HEK293 (cell line): ENCODE results near the gene SUGP2.

Experiments used
- SETDB1 ChIP-seq: IDR thresholded peaks from one replicate; pipeline ENCODE4 v1.6.1; 2017; ENCODE audit warnings: mild to moderate bottlenecking, low read length, moderate library complexity, mixed read lengths; ENCODE audit not compliant: insufficient read length
- ZNF223 ChIP-seq: fragments of 450-650 bp; formaldehyde crosslinking; IDR thresholded peaks from 2 replicates; pipeline ENCODE4 v1.5.1; 2016; ENCODE audit warnings: missing biosample characterization, missing genetic modification characterization
- TF ChIP-seq, protein P1 (sequence below): fragments of 450-650 bp; formaldehyde crosslinking; IDR thresholded peaks from 2 replicates; pipeline ENCODE4 v1.5.1; 2016; ENCODE audit warnings: missing biosample characterization, missing genetic modification characterization

DNA sequence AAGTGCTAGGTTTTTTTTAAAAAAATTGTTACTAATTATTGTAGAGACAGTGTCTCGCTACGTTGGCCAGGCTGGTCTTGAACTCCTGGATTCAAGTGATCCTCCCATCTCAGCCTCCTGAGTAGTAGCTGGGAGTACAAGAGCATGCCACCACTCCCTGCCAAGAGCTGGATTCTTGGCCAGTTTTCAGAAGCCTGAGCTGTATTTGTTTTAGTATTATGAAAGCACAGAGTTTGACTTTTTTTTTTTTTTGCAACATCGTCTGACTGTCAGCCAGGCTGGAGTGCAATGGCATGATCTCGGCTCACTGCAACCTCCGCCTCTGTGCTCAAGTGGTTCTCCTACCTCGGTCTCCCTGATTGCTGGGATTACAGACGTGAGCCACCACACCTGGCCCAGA is 7.1 kb upstream of the SUGP2 start:
- TF ChIP-seq ZNF223 (tag by site-specific recombination) (no peak), SETDB1 (no peak)
- TF ChIP-seq, protein P1, sequence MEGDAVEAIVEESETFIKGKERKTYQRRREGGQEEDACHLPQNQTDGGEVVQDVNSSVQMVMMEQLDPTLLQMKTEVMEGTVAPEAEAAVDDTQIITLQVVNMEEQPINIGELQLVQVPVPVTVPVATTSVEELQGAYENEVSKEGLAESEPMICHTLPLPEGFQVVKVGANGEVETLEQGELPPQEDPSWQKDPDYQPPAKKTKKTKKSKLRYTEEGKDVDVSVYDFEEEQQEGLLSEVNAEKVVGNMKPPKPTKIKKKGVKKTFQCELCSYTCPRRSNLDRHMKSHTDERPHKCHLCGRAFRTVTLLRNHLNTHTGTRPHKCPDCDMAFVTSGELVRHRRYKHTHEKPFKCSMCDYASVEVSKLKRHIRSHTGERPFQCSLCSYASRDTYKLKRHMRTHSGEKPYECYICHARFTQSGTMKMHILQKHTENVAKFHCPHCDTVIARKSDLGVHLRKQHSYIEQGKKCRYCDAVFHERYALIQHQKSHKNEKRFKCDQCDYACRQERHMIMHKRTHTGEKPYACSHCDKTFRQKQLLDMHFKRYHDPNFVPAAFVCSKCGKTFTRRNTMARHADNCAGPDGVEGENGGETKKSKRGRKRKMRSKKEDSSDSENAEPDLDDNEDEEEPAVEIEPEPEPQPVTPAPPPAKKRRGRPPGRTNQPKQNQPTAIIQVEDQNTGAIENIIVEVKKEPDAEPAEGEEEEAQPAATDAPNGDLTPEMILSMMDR, result no peak
